Omental fat pad (tissue), 4 donors: Measurements from ENCODE around the gene RSL1D1. TPM values are rescaled to one million over a fixed set of nuclear protein-coding genes. Genes with fewer than 3 reads are reported as not detected.
"Not testable (repeated sequence)": the region's sequence is repeated elsewhere in the genome, so short reads cannot be mapped to it uniquely, and the experiment has no call there.

Source experiments
- ATAC-seq: fragments of 150-250 bp; one replicate; pipeline ENCODE4 v1.9.1; 2016; ENCODE audit warnings: mild to moderate bottlenecking, moderate library complexity; ENCODE audit not compliant: low FRiP score
- DNase-seq: peaks from one replicate; pipeline ENCODE4 v3.0.0-alpha.2; 2019; ENCODE audit warnings: low spot score
- CTCF ChIP-seq, 3 donors: fragments of 450-650 bp; IDR thresholded peaks; one replicate each; pipeline ENCODE4 v1.5.1; 2016 to 2017; ENCODE audit warnings: antibody characterized with exemption in 3 of 3, mild to moderate bottlenecking in 3 of 3, moderate library complexity in 2 of 3
- total RNA-seq, 4 donors: library from RNA; depleted of rRNA; stranded (reverse); fragments of >200 nt; gene quantifications; one replicate each; pipeline ENCODE4 v1.1.0, GENCODE V29; 2016

RSL1D1 gene
- total RNA-seq, 4 donors from 2014 or later: 138 to 269 (median 188) TPM

GRCh38 chr16:11816123-11816522 is 35.2 kb downstream of the RSL1D1 start:
- TF ChIP-seq CTCF (IDR thresholded peaks at IDR 0.05): no peak
- ATAC-seq: no peak
- DNase-seq: no peak

- not testable (repeated sequence) for ATAC-seq, DNase-seq
These were observed 36.5 kb downstream of the RSL1D1 start for GRCh38 chr16:11814800-11815199.

- DNase-seq (no peak), ATAC-seq (no peak)
- no peak for TF ChIP-seq CTCF (IDR thresholded peaks at IDR 0.05)
These were observed 44.6 kb downstream of the RSL1D1 start for GRCh38 chr16:11806721-11807120.

GRCh38 chr16:11805556-11805955 is 45.8 kb downstream of the RSL1D1 start:
- no peak for DNase-seq
- ATAC-seq: no peak
- TF ChIP-seq CTCF (IDR thresholded peaks at IDR 0.05): no peak

- no peak for DNase-seq
- TF ChIP-seq CTCF (IDR thresholded peaks at IDR 0.05): no peak
- no peak for ATAC-seq
These were observed 49.8 kb downstream of the RSL1D1 start for GRCh38 chr16:11801481-11802021.

GRCh38 chr16:11800382-11800718 is 51.0 kb downstream of the RSL1D1 start:
- no peak for TF ChIP-seq CTCF (IDR thresholded peaks at IDR 0.05)
- DNase-seq: no peak
- no peak for ATAC-seq

GRCh38 chr16:11799509-11800381 is 51.6 kb downstream of the RSL1D1 start:
- DNase-seq: no peak
- no peak for ATAC-seq
- no peak for TF ChIP-seq CTCF (IDR thresholded peaks at IDR 0.05)
